ENCODE results near the gene ACSM6.
"Not testable (repeated sequence)": the region's sequence is repeated elsewhere in the genome, so short reads cannot be mapped to it uniquely, and the experiment has no call there.

ACSM6 gene

DNA sequence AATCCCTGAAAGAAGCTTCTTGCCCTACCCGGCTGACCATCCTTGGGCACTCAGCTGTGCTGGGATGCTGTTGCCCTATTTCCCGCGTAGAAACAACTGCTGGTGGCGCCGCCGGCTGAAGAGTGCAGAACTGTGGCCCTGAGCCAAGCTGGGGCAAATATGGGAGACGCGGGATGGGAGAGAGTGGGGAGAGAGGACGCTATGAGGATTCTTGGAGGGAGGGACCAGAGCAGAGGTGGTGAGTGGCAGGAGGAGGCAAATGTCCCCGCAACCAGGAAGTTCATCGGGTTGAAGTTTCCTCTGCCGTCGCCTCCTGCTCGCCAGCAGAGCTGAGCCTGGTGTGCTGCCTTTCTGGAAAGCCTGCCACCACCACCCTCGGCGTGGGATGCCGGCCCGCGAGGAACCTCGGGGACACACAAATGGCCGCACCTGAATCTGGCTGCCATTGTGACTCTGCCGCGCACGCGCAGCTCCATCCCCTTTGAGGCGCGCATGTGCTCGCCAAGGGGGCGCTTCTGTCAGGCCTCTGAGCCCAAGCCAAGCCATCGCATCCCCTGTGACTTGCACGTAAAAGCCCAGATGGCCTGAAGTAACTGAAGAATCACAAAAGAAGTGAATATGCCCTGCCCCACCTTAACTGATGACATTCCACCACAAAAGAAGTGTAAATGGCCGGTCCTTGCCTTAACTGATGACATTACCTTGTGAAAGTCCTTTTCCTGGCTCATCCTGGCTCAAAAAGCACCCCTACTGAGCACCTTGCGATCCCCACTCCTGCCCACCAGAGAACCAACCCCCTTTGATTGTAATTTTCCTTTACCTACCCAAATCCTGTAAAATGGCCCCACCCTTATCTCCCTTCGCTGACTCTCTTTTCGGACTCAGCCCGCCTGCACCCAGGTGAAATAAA is 36.9 kb downstream of the ACSM6 start:
- not testable (repeated sequence) for DNase-seq (ENCODE audit: low read depth, low spot score); H3K27me3 ChIP-seq (ENCODE audit: insufficient read depth, insufficient read length); H3K4me1 ChIP-seq (ENCODE audit: insufficient read depth, insufficient read length)
- peaks cover 22% of the 10 kb centered on the region; the same call in 1 of the 2 replicates for H3K9me3 ChIP-seq (ENCODE audit: insufficient read depth, low read length)
- peaks cover 30% of the 10 kb centered on the region for H3K36me3 ChIP-seq (ENCODE audit: insufficient read depth, insufficient read length, low read length)
- H3K9ac ChIP-seq (ENCODE audit: insufficient read length, low read depth): peak overlapping the region; percentile 72
- TF ChIP-seq YY1 (IDR thresholded peaks at IDR 0.05; ENCODE audit: insufficient read depth, insufficient read length): peak; percentile 25
- H3K4me3 ChIP-seq (ENCODE audit: insufficient read length, low read depth): peak overlapping the region; percentile 43

DNA sequence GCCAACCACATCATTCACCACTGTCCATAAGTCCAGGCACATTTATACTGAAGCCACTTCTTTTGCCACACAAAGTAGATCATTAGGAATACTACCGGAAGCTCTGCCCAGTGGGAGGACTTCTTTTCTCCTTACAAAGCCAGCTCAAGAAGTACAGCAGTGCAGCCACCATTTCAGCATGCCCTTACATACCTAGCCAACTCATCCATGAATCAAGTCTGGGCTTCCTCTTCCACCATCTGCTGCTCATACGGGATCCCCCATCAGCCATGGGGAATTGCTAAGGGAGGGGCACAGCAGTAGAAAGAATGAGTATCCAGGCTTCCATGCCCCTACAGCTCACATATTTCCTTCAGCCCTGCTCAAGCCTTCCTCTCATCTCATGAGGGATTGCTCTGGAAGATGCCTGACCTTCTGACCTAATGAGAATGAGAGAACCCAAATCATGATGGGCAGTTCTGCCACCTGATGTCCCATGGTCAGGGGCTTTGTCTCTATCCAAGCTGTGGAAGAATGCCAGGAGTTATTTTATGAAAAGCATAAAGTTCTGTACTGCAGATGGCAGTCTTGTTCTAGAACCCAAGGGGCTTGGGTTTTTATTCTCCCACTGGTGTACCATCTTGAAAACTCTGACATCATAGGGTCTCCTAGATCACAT is 39.5 kb downstream of the ACSM6 start:
- no peak overlapping the region for H3K9ac ChIP-seq (ENCODE audit: insufficient read length, low read depth)
- no peaks in the 10 kb centered on the region for H3K27me3 ChIP-seq (ENCODE audit: insufficient read depth, insufficient read length)
- peaks cover 48% of the 10 kb centered on the region for H3K36me3 ChIP-seq (ENCODE audit: insufficient read depth, insufficient read length, low read length)
- peaks cover 22% of the 10 kb centered on the region; the same call in 1 of the 2 replicates for H3K9me3 ChIP-seq (ENCODE audit: insufficient read depth, low read length)
- DNase-seq (ENCODE audit: low read depth, low spot score): no peak
- H3K4me3 ChIP-seq (ENCODE audit: insufficient read length, low read depth): no peak overlapping the region
- no peak for TF ChIP-seq YY1 (IDR thresholded peaks at IDR 0.05; ENCODE audit: insufficient read depth, insufficient read length)
- no peaks in the 10 kb centered on the region for H3K4me1 ChIP-seq (ENCODE audit: insufficient read depth, insufficient read length)

DNA sequence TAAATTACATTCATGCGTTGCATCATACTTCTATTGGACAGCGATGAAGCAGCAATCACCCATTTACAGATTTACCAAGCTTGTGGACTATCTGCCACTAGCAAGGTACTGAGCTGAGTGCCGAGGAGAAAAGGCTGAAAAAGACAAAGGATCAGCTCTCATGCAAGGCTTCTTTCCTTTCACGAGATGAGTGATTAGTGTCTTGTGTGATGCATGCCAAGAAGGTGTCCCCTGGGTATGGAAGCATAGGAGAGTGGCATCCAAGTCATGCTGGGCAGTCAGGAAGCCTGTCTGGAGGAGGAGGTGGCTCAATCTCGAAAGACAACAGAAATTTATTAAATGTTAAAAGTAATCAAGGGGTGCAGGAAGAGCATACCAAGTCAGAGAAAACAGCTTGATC is 40.9 kb downstream of the ACSM6 start:
- peaks cover 48% of the 10 kb centered on the region for H3K36me3 ChIP-seq (ENCODE audit: insufficient read depth, insufficient read length, low read length)
- no peaks in the 10 kb centered on the region for H3K4me1 ChIP-seq (ENCODE audit: insufficient read depth, insufficient read length)
- peaks cover 15% of the 10 kb centered on the region; the same call in 1 of the 2 replicates for H3K9me3 ChIP-seq (ENCODE audit: insufficient read depth, low read length)
- H3K4me3 ChIP-seq (ENCODE audit: insufficient read length, low read depth): no peak overlapping the region
- TF ChIP-seq YY1 (IDR thresholded peaks at IDR 0.05; ENCODE audit: insufficient read depth, insufficient read length) (no peak), SUZ12 (IDR thresholded peaks at IDR 0.05; ENCODE audit: extremely low read depth, insufficient read depth, insufficient read length) (no peak), ZNF274 (IDR thresholded peaks at IDR 0.05; ENCODE audit: low read depth, low read length) (no peak)
- no peak for DNase-seq (ENCODE audit: low read depth, low spot score)
- H3K27me3 ChIP-seq (ENCODE audit: insufficient read depth, insufficient read length): no peaks in the 10 kb centered on the region
- H3K9ac ChIP-seq (ENCODE audit: insufficient read length, low read depth): no peak overlapping the region

DNA sequence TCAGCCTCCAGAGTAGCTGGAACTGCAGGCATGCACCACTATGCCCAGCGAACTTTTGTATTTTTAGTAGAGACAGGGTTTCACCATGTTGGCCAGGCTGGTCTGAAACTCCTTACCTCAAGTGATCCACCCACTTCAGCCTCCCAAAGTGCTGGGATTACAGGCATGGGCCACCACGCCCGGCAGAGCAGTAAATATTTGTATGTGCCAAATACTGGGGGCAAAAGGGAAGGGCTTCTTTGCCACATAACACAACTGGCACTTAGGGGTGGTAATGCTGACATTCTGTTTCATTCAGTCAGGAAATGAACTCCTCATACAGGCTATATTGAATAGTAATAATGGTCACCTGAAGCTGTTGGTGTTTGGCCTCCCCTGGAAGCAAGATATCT is 41.6 kb downstream of the ACSM6 start:
- H3K4me3 ChIP-seq (ENCODE audit: insufficient read length, low read depth): no peak overlapping the region
- no peak for TF ChIP-seq SUZ12 (IDR thresholded peaks at IDR 0.05; ENCODE audit: extremely low read depth, insufficient read depth, insufficient read length)
- TF ChIP-seq ZNF274 (IDR thresholded peaks at IDR 0.05; ENCODE audit: low read depth, low read length): no peak
- no peak for TF ChIP-seq YY1 (IDR thresholded peaks at IDR 0.05; ENCODE audit: insufficient read depth, insufficient read length)

GRCh38 chr10:95236068-95236903 is 42.2 kb downstream of the ACSM6 start:
- no peak overlapping the region for H3K4me3 ChIP-seq (ENCODE audit: insufficient read length, low read depth)
- H3K9ac ChIP-seq (ENCODE audit: insufficient read length, low read depth): no peak overlapping the region
- peaks cover 5% of the 10 kb centered on the region; the same call in 1 of the 2 replicates for H3K9me3 ChIP-seq (ENCODE audit: insufficient read depth, low read length)
- no peaks in the 10 kb centered on the region for H3K4me1 ChIP-seq (ENCODE audit: insufficient read depth, insufficient read length)
- DNase-seq (ENCODE audit: low read depth, low spot score): no peak
- H3K27me3 ChIP-seq (ENCODE audit: insufficient read depth, insufficient read length): no peaks in the 10 kb centered on the region
- no peak for TF ChIP-seq ZNF274 (IDR thresholded peaks at IDR 0.05; ENCODE audit: low read depth, low read length)
- no peak for TF ChIP-seq YY1 (IDR thresholded peaks at IDR 0.05; ENCODE audit: insufficient read depth, insufficient read length)
- TF ChIP-seq SUZ12 (IDR thresholded peaks at IDR 0.05; ENCODE audit: extremely low read depth, insufficient read depth, insufficient read length): no peak
- H3K36me3 ChIP-seq (ENCODE audit: insufficient read depth, insufficient read length, low read length): peaks cover 60% of the 10 kb centered on the region

More for the DNA sequence above, 41.6 kb downstream of the ACSM6 start:
- peaks cover 54% of the 10 kb centered on the region for H3K36me3 ChIP-seq (ENCODE audit: insufficient read depth, insufficient read length, low read length)
- H3K27me3 ChIP-seq (ENCODE audit: insufficient read depth, insufficient read length): no peaks in the 10 kb centered on the region
- no peak for DNase-seq (ENCODE audit: low read depth, low spot score)
- H3K9me3 ChIP-seq (ENCODE audit: insufficient read depth, low read length): peaks cover 8% of the 10 kb centered on the region; the same call in 1 of the 2 replicates
- H3K9ac ChIP-seq (ENCODE audit: insufficient read length, low read depth): no peak overlapping the region
- no peaks in the 10 kb centered on the region for H3K4me1 ChIP-seq (ENCODE audit: insufficient read depth, insufficient read length)

DNA sequence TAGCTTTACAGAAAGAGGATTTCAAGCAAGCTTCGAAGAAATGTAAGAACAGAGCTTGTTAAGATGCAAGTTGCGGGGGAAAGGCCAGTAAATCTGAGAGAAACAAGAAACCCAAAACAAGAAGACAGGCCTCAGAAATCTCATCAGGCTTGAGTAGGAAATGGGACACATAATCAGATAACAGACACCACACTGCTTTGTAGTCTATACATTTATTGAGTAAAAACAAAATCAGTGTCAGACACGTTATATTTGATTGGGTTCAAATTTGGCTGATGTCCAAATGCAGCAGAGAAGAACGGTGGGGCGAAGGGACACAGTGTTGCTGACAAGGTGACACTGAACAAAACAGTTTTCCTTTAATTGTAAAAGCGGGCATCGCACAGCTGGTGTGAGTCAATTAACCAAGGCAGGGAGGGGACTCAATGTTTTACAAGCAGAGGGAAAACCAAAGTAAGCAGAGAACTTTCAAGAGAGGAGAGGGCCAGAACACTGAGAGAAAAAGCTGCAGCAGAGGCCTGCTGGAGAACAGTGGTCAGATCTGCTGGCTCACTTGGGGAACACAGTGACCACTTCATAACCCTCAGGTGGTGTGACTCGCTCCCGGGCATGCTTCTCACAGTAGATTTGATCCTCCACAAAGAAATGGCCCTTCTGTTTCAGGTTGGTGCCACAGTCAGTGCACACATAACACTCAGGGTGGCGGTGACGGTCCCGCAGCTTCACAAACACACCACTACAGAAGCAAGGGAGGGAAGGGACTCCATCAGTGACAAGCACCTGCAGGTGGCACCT is 43.5 kb downstream of the ACSM6 start:
- Histone ChIP-seq H3K27me3 (ENCODE audit: insufficient read depth, insufficient read length) (no peaks in the 10 kb centered on the region), H3K36me3 (ENCODE audit: insufficient read depth, insufficient read length, low read length) (peaks cover 70% of the 10 kb centered on the region)

DNA sequence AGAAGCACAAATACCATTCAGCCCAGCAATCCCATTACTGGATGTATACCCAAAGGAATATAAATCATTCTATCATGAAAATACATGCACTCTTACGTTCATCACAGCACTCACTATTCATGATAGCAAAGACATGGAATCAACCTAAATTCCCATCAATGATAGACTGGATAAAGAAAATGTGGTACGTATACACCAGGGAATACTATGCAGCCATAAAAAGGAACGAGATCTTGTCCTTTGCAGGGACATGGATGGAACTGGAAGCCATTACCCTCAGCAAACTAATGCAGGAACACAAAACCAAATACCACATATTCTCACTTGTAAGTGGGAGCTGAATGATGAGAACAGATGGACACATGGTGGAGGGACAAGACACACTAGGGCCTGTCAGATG is 46.1 kb downstream of the ACSM6 start:
- H3K36me3 ChIP-seq (ENCODE audit: insufficient read depth, insufficient read length, low read length): peaks cover 74% of the 10 kb centered on the region
- not testable (repeated sequence) for H3K4me1 ChIP-seq (ENCODE audit: insufficient read depth, insufficient read length); H3K4me3 ChIP-seq (ENCODE audit: insufficient read length, low read depth); H3K27me3 ChIP-seq (ENCODE audit: insufficient read depth, insufficient read length); DNase-seq (ENCODE audit: low read depth, low spot score); H3K9ac ChIP-seq (ENCODE audit: insufficient read length, low read depth); H3K9me3 ChIP-seq (ENCODE audit: insufficient read depth, low read length)

More for the DNA sequence above, 43.5 kb downstream of the ACSM6 start:
- no peak overlapping the region for H3K4me3 ChIP-seq (ENCODE audit: insufficient read length, low read depth)
- TF ChIP-seq SUZ12 (IDR thresholded peaks at IDR 0.05; ENCODE audit: extremely low read depth, insufficient read depth, insufficient read length): no peak
- no peak for TF ChIP-seq ZNF274 (IDR thresholded peaks at IDR 0.05; ENCODE audit: low read depth, low read length)
- TF ChIP-seq YY1 (IDR thresholded peaks at IDR 0.05; ENCODE audit: insufficient read depth, insufficient read length): no peak
- no peak overlapping the region for H3K9ac ChIP-seq (ENCODE audit: insufficient read length, low read depth)
- no peak for DNase-seq (ENCODE audit: low read depth, low spot score)
- H3K9me3 ChIP-seq (ENCODE audit: insufficient read depth, low read length): peaks cover 1% of the 10 kb centered on the region; the same call in 1 of the 2 replicates
- no peaks in the 10 kb centered on the region for H3K4me1 ChIP-seq (ENCODE audit: insufficient read depth, insufficient read length)

All from NT2/D1 (cell line).